GM19468 (cell line): ENCODE results near the gene AP2A2.

Source experiments
- ATAC-seq: cut with Tn5 transposase; IDR thresholded peaks from one replicate; pipeline ENCODE4 v1.9.1; 2021; ENCODE audit warnings: mild to moderate bottlenecking, moderate library complexity, moderate number of reproducible peaks; ENCODE audit not compliant: unreplicated experiment; ENCODE audit errors: extremely low read depth

Gene AP2A2

GRCh38 chr11:991711-992307 is 66.1 kb downstream of the AP2A2 start:
- no peak for ATAC-seq

- ATAC-seq: no peak
Measured at GRCh38 chr11:992577-992976, 66.9 kb downstream of the AP2A2 start.

- ATAC-seq: no peak
Measured at GRCh38 chr11:993632-994167, 68.0 kb downstream of the AP2A2 start.

GRCh38 chr11:995044-995751 is 69.5 kb downstream of the AP2A2 start:
- no peak for ATAC-seq

GRCh38 chr11:995752-996420 is 70.2 kb downstream of the AP2A2 start:
- no peak for ATAC-seq

- ATAC-seq: no peak
Measured at GRCh38 chr11:996681-997080, 71.0 kb downstream of the AP2A2 start.

- no peak for ATAC-seq
Measured at GRCh38 chr11:997907-998306, 72.2 kb downstream of the AP2A2 start.

- ATAC-seq: no peak
Measured at GRCh38 chr11:999009-999408, 73.3 kb downstream of the AP2A2 start.

GRCh38 chr11:1000357-1001278 is 74.9 kb downstream of the AP2A2 start:
- no peak for ATAC-seq

GRCh38 chr11:1001617-1002405 is 76.1 kb downstream of the AP2A2 start:
- no peak for ATAC-seq

GRCh38 chr11:1002406-1002984 is 76.8 kb downstream of the AP2A2 start:
- ATAC-seq: no peak

GRCh38 chr11:1003159-1003558 is 77.5 kb downstream of the AP2A2 start:
- no peak for ATAC-seq

GRCh38 chr11:1005928-1006327 is 80.3 kb downstream of the AP2A2 start:
- no peak for ATAC-seq

- no peak for ATAC-seq
Measured at GRCh38 chr11:1006762-1007161, 81.1 kb downstream of the AP2A2 start.

- ATAC-seq: no peak
Measured at GRCh38 chr11:1007279-1007678, 81.6 kb downstream of the AP2A2 start.

- no peak for ATAC-seq
Measured at GRCh38 chr11:1008001-1008802, 82.5 kb downstream of the AP2A2 start.

- ATAC-seq: no peak
Measured at GRCh38 chr11:1008803-1009145, 83.1 kb downstream of the AP2A2 start.

- no peak for ATAC-seq
Measured at GRCh38 chr11:1009371-1009770, 83.7 kb downstream of the AP2A2 start.
